ENCODE results near the gene SHROOM3. TPM values are rescaled to one million over a fixed set of nuclear protein-coding genes. Genes with fewer than 3 reads are reported as not detected.

The SHROOM3 gene
- total and polyA plus RNA-seq, 4 donors: 4.7 to 25.8 (median 8.7) TPM

GRCh38 chr4:76762137-76763130 lies 327.4 kb downstream of the SHROOM3 start:
- 93% methylated on average over 4 of the region's 4 CpGs for WGBS
- H3K27ac ChIP-seq (ENCODE audit: low read depth in 1 of 2, low read length in 2 of 2): no peak overlapping the region
- no peak for DNase-seq (ENCODE audit: low spot score)
- no peaks in the 10 kb centered on the region for H3K27me3 ChIP-seq (ENCODE audit: control insufficient read depth in 4 of 4, insufficient read depth in 4 of 4, low read length in 3 of 4)
- H3K36me3 ChIP-seq (ENCODE audit: control insufficient read depth in 4 of 4, insufficient read depth in 3 of 4, low read depth in 1 of 4, low read length in 3 of 4): peaks cover 0 to 19% (median 14%) of the 10 kb centered on the region in 4 donors
- no peaks in the 10 kb centered on the region for H3K4me1 ChIP-seq (ENCODE audit: control insufficient read depth in 4 of 4, insufficient read depth in 4 of 4, low read length in 3 of 4)
- H3K9ac ChIP-seq (ENCODE audit: low read depth in 1 of 2, low read length in 2 of 2): no peak overlapping the region
- H3K9me3 ChIP-seq (ENCODE audit: control insufficient read depth in 4 of 4, low read length in 3 of 4): no peaks in the 10 kb centered on the region
- H3K4me3 ChIP-seq (ENCODE audit: low read depth in 1 of 3, low read length in 3 of 3): no peak overlapping the region
- TF ChIP-seq JUND (IDR thresholded peaks at IDR 0.05): no peak
- no peak for TF ChIP-seq RAD21 (IDR thresholded peaks at IDR 0.05)
- no peak for TF ChIP-seq CTCF (IDR thresholded peaks at IDR 0.05; ENCODE audit: low read depth, low read length, missing input control)
- no peak for TF ChIP-seq NR2F2 (IDR thresholded peaks at IDR 0.05)
- no peak for TF ChIP-seq HNF4A (conservative IDR thresholded peaks at IDR 0.05)
- TF ChIP-seq TAF1 (conservative IDR thresholded peaks at IDR 0.05): no peak
- TF ChIP-seq MAX (IDR thresholded peaks at IDR 0.05): no peak
- no peak for TF ChIP-seq GABPA (IDR thresholded peaks at IDR 0.05 in 1 of 2, conservative IDR thresholded peaks at IDR 0.05 in 1 of 2)
- TF ChIP-seq FOXA1 (IDR thresholded peaks at IDR 0.05): no peak
- no peak for TF ChIP-seq SP1 (IDR thresholded peaks at IDR 0.05)
- TF ChIP-seq FOXA2 (IDR thresholded peaks at IDR 0.05): no peak
- TF ChIP-seq ATF3 (IDR thresholded peaks at IDR 0.05): no peak
- TF ChIP-seq HNF4G (IDR thresholded peaks at IDR 0.05): no peak
- no peak for TF ChIP-seq REST (IDR thresholded peaks at IDR 0.05)
- no peak for TF ChIP-seq EGR1 (IDR thresholded peaks at IDR 0.05; ENCODE audit: low read depth in 2 of 2)
- no peak for TF ChIP-seq ZBTB33 (IDR thresholded peaks at IDR 0.05)
- no peak for TF ChIP-seq YY1 (IDR thresholded peaks at IDR 0.05)

Data from liver (tissue), 9 donors.